Effector memory CD4-positive, alpha-beta T cell (primary cell): Measurements from ENCODE around the gene TMEM8B.

Experiments
- DNase-seq, 3 donors: peaks; one replicate each; pipeline ENCODE4 v3.0.0-alpha.2; 2020
- H3K27ac ChIP-seq: 2 replicates; pipeline ENCODE4 v1.7.0; 2013; ENCODE audit warnings: mild to moderate bottlenecking, low read length, moderate library complexity; ENCODE audit not compliant: insufficient read depth, poor library complexity, severe bottlenecking
- H3K27me3 ChIP-seq: replicated peaks from 2 replicates; pipeline ENCODE4 v1.7.0; 2013; ENCODE audit warnings: mild to moderate bottlenecking, low read length; ENCODE audit not compliant: insufficient read depth, control insufficient read depth, poor library complexity, severe bottlenecking
- H3K36me3 ChIP-seq: 2 replicates; pipeline ENCODE4 v1.7.0; 2013; ENCODE audit warnings: mild to moderate bottlenecking, low read length, moderate library complexity; ENCODE audit not compliant: control insufficient read depth, insufficient read depth
- H3K4me1 ChIP-seq: 2 replicates; pipeline ENCODE4 v1.7.0; 2013; ENCODE audit warnings: low read length, mild to moderate bottlenecking; ENCODE audit not compliant: control insufficient read depth, insufficient read depth, poor library complexity, severe bottlenecking
- H3K4me3 ChIP-seq: 2 replicates; pipeline ENCODE4 v1.7.0; 2013; ENCODE audit warnings: low read length, low read depth, mild to moderate bottlenecking; ENCODE audit not compliant: insufficient read depth, poor library complexity, severe bottlenecking
- H3K9me3 ChIP-seq: 2 replicates; pipeline ENCODE4 v1.7.0; 2013; ENCODE audit warnings: mild to moderate bottlenecking, low read length, moderate library complexity; ENCODE audit not compliant: control insufficient read depth

Gene TMEM8B

DNA sequence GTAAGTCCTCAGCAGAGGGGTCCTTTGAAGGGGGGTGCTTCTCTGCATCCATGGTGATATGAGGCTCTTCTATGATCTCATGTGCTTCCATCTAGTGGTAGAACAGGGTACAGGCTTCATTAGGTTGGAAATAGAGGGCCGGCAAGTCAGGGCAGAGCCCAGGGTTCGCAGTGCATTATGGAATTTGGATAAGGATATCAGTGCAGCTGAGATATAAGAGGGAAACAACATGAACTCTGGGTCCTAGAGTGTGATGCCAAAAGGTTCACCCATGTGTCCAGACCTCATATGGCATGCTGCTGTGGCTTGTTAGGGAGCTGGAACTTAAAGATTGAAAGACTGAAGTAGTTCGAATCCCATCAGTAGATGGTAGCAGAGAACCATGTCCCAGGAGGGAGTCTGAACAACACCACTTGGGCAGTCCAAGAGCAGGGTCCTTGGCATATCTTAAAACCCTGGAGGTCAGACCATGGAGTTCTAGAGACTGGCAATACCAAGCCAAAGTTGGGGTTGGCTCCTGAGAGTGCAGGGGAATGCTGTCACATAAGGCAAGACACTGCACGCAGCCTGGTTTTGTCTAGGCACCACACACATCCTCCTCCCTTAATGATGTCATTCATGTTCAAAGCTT is 2.8 kb upstream of the TMEM8B start:
- no peak overlapping the region for H3K27ac ChIP-seq
- H3K4me1 ChIP-seq = peaks cover 11% of the 10 kb centered on the region
- H3K27me3 ChIP-seq = no peaks in the 10 kb centered on the region
- DNase-seq = peak in 1 of 3 donors; percentile 12
- no peak overlapping the region for H3K4me3 ChIP-seq
- H3K9me3 ChIP-seq = no peaks in the 10 kb centered on the region
- H3K36me3 ChIP-seq = no peaks in the 10 kb centered on the region

DNA sequence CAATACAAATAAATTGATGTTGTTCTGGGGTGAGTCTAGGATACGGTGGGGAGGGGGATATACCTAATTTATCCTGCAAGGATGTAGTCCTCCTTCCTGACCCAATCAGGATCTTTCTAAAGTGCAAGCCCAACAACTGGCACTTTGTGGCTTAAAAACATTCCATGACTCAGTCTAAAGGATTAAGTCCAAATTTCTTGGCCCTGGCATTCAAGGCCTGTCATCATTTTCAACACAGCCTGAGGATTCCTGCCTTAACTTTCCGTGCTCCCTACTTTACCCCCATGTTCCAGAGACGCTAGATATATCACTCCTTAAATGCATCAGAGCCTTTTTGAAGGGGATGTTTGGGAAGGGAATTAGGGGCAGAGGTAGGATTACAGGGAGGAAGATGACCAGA is 1.5 kb upstream of the TMEM8B start:
- no peak overlapping the region for H3K27ac ChIP-seq
- peaks cover 11% of the 10 kb centered on the region for H3K4me1 ChIP-seq
- no peak for DNase-seq
- no peaks in the 10 kb centered on the region for H3K9me3 ChIP-seq
- H3K4me3 ChIP-seq = no peak overlapping the region
- no peaks in the 10 kb centered on the region for H3K27me3 ChIP-seq
- H3K36me3 ChIP-seq = no peaks in the 10 kb centered on the region

GRCh38 chr9:35828716-35829083 is 328 bp upstream of the TMEM8B start, which contains the start of gene FAM221B:
Gene FAM221B (minus strand): TSS chr9:35828732. CDS start chr9:35826161, 2,571 bp downstream.
- no peaks in the 10 kb centered on the region for H3K27me3 ChIP-seq
- peaks cover 11% of the 10 kb centered on the region for H3K4me1 ChIP-seq
- no peaks in the 10 kb centered on the region for H3K36me3 ChIP-seq
- H3K27ac ChIP-seq = peak within 1 kb of the TSS; percentile 74
- peak in 2 of 3 donors; percentile 9 to 23 for DNase-seq
- H3K4me3 ChIP-seq = peak within 1 kb of the TSS; percentile 79
- no peaks in the 10 kb centered on the region for H3K9me3 ChIP-seq

GRCh38 chr9:35829764-35830096 is 702 bp downstream of the TMEM8B start:
- no peak for DNase-seq
- H3K9me3 ChIP-seq = no peaks in the 10 kb centered on the region

DNA sequence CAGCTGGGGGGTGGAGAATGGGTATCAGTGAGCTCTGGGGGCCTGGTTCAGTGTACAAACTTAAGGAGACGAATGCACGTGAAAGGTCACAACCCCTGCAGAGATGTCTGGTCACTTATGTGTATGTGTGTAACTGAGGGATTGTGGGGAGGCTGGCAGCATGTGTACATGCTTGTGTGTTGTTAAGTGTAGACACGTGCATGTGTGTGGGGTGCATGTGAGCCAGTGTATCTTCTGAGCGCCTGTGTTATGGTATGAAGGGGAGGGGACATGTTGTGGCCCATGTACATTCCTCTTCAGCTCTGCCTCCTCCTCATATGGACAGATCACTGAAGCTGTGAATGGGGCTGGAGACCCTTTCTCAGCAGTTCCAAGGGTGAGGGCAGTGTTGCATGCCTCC is 2.0 kb downstream of the TMEM8B start:
- Histone ChIP-seq H3K36me3 (no peaks in the 10 kb centered on the region), H3K9me3 (no peaks in the 10 kb centered on the region), H3K27me3 (no peaks in the 10 kb centered on the region), H3K4me1 (peaks cover 11% of the 10 kb centered on the region), H3K4me3 (no peak overlapping the region), H3K27ac (no peak overlapping the region)
- no peak for DNase-seq

More at GRCh38 chr9:35829764-35830096, 702 bp downstream of the TMEM8B start:
- H3K4me1 ChIP-seq = peaks cover 11% of the 10 kb centered on the region
- H3K36me3 ChIP-seq = no peaks in the 10 kb centered on the region
- H3K4me3 ChIP-seq = peak overlapping the region; percentile 79
- no peaks in the 10 kb centered on the region for H3K27me3 ChIP-seq
- H3K27ac ChIP-seq = peak overlapping the region; percentile 74

GRCh38 chr9:35832814-35833213 is 3.8 kb downstream of the TMEM8B start:
- no peaks in the 10 kb centered on the region for H3K36me3 ChIP-seq
- H3K4me3 ChIP-seq = no peak overlapping the region
- no peak for DNase-seq
- H3K4me1 ChIP-seq = peaks cover 11% of the 10 kb centered on the region
- no peaks in the 10 kb centered on the region for H3K27me3 ChIP-seq
- no peaks in the 10 kb centered on the region for H3K9me3 ChIP-seq
- H3K27ac ChIP-seq = no peak overlapping the region

DNA sequence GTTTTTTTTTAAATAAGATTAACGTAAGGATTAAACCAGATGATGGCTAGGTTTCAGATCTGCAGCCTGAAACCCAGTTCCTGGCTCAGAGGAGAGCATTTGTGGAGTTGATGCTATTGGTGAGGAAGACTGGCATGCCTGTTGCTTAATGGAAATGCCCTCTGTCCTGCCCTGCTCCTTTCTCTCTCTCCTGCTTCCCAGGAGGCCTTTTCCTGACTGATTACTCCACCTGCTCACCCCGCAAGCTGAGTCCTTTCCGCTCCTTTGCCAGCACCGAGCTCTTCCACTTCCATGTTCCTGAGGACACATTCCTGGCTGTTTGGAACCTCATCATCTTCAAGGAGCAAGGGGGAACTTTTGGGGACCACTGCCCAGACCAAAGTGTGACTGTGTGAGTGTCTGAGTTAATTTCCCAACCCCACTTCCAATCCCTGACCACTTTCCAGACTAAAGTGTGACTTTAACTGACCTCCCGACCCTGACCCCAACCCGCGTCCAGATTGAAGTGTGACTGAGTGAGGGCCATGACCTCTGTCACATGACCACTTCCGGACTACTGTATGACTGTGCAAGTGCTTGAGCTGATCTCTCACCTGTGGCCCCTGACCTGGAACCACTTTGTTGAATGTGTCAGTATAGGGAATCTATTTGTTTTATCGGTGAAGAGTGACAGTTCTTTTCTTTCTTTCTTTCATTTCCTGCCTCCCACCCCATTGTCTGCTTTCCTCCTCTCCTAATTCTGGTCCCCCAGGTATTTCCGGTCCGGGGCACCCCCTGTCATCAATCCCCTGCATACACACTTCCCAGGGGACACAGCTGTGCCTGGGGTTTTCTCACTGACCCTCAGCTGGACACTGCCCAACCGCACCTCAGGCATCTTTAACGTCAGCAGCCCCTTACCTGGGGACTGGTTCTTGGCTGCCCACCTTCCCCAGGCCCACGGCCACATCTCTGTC is 5.5 kb downstream of the TMEM8B start:
- H3K27me3 ChIP-seq = no peaks in the 10 kb centered on the region
- H3K4me1 ChIP-seq = peaks cover 4% of the 10 kb centered on the region
- DNase-seq = no peak
- H3K9me3 ChIP-seq = no peaks in the 10 kb centered on the region
- no peak overlapping the region for H3K27ac ChIP-seq
- no peaks in the 10 kb centered on the region for H3K36me3 ChIP-seq
- no peak overlapping the region for H3K4me3 ChIP-seq

GRCh38 chr9:35835216-35835632 is 6.2 kb downstream of the TMEM8B start:
- H3K27ac ChIP-seq = no peak overlapping the region
- H3K9me3 ChIP-seq = no peaks in the 10 kb centered on the region
- H3K4me1 ChIP-seq = no peaks in the 10 kb centered on the region
- DNase-seq = no peak
- no peaks in the 10 kb centered on the region for H3K36me3 ChIP-seq
- no peak overlapping the region for H3K4me3 ChIP-seq
- H3K27me3 ChIP-seq = no peaks in the 10 kb centered on the region

DNA sequence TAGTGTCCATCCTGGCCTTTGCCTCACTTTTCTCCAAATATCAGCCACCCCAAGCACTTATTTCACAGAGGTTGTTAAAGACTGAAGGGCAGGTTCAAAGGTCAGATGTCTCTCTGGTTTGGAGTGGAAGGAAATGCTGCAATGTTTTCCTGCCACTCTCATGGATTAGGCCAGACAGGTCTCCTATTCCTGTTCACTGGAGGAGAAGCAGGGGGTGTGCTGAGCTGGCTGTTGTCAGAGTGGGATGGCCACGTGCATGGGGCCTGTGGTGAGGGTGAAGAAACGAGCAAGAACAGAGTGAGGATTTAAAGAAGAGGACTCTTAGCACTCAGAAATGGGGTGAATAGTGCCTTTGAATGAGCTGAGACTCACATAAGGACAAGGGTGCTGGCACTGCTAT is 6.7 kb downstream of the TMEM8B start:
- Histone ChIP-seq H3K4me3 (no peak overlapping the region), H3K27ac (no peak overlapping the region), H3K27me3 (no peaks in the 10 kb centered on the region), H3K4me1 (no peaks in the 10 kb centered on the region), H3K36me3 (no peaks in the 10 kb centered on the region), H3K9me3 (no peaks in the 10 kb centered on the region)
- no peak for DNase-seq

- H3K27ac ChIP-seq = no peak overlapping the region
- no peaks in the 10 kb centered on the region for H3K4me1 ChIP-seq
- H3K9me3 ChIP-seq = no peaks in the 10 kb centered on the region
- H3K27me3 ChIP-seq = no peaks in the 10 kb centered on the region
- no peaks in the 10 kb centered on the region for H3K36me3 ChIP-seq
- no peak for DNase-seq
- H3K4me3 ChIP-seq = no peak overlapping the region
These were observed 7.6 kb downstream of the TMEM8B start for GRCh38 chr9:35836595-35836994.
